HepG2 (cell line): Measurements from ENCODE around the gene CAPN11. TPM values are rescaled to one million over a fixed set of nuclear protein-coding genes. Genes with fewer than 3 reads are reported as not detected.

Experiments
- ATAC-seq: fragments of 200-7000 bp; cut with Tn5 transposase; 3 replicates; pipeline ENCODE4 v1.9.1; 2020; ENCODE audit warnings: mild to moderate bottlenecking, moderate library complexity
- BruUV-seq: library from RNA; stranded (reverse); fragments of 400-500 nt; replicated peaks from 2 replicates; lab custom pipeline; 2021; lab: Mats Ljungman, UMichigan
- CTCF ChIA-PET: fragments of 300-600 bp; formaldehyde crosslinking; extraction: SDS; loops from one replicate; lab custom pipeline; 2021; ENCODE audit warnings: low total read pairs, inconsistent platforms, low intra/inter-chr PET ratio; lab: Yijun Ruan, JAX
- POLR2A ChIA-PET: fragments of 350-600 bp; sonication (Branson Sonifier 250); formaldehyde crosslinking; loops from one replicate; lab custom pipeline; 2020; ENCODE audit warnings: antibody characterized with exemption, inconsistent platforms; lab: Yijun Ruan, JAX
- DNase-seq: peaks from one replicate; pipeline ENCODE4 v3.0.0-alpha.2; 2015; ENCODE audit warnings: low spot score
- FAIRE-seq: peaks from 3 replicates; lab custom pipeline; 2011; peaks lifted over from hg19 to GRCh38; lab: Jason Lieb, UNC
- H2AFZ ChIP-seq: one replicate; pipeline ENCODE4 v1.6.1; 2011; ENCODE audit warnings: low read length, inconsistent platforms
- H3K27ac ChIP-seq: fragments of 300-600 bp; 3 replicates; pipeline ENCODE4 v1.8.0; 2011; ENCODE audit warnings: mixed run types, mild to moderate bottlenecking, mixed read lengths, low read length, inconsistent platforms; ENCODE audit not compliant: insufficient read depth; ENCODE audit errors: extremely low read length
- H3K27me3 ChIP-seq, 2 experiments: fragments of 200-600 bp in 1 of 2; 2 replicates in 1 of 2; 3 replicates in 1 of 2; pipeline versions ENCODE4 v1.6.0 to v1.8.0; 2011; ENCODE audit warnings: low read length in 2 of 2, mild to moderate bottlenecking in 2 of 2, moderate library complexity in 2 of 2, inconsistent platforms in 1 of 2; ENCODE audit not compliant: insufficient read depth in 2 of 2, control insufficient read depth in 1 of 2
- H3K36me3 ChIP-seq, 2 experiments: fragments of 200-600 bp in 1 of 2; replicated peaks in 1 of 2; 2 replicates in 1 of 2; 3 replicates in 1 of 2; pipeline versions ENCODE4 v1.5.1 to v1.8.0; 2011; ENCODE audit warnings: low read length in 2 of 2, inconsistent platforms in 1 of 2; ENCODE audit not compliant: insufficient read depth in 2 of 2, control insufficient read depth in 1 of 2
- H3K4me1 ChIP-seq: 2 replicates; pipeline ENCODE4 v1.5.1; 2012; ENCODE audit warnings: low read length, inconsistent platforms; ENCODE audit not compliant: insufficient read depth
- H3K4me2 ChIP-seq: 2 replicates; pipeline ENCODE4 v1.6.0; 2011; ENCODE audit warnings: low read depth, low read length, inconsistent platforms
- H3K4me3 ChIP-seq, 3 experiments: fragments of 200-600 bp in 1 of 3; sonication (generic), shearing (Covaris generic) in 1 of 3; replicated peaks in 1 of 3; 2 replicates each; pipeline ENCODE4 v1.5.1; 2011 to 2016; ENCODE audit warnings: low read length in 3 of 3, inconsistent platforms in 2 of 3, low read depth in 2 of 3, mild to moderate bottlenecking in 2 of 3, control low read depth in 1 of 3, mixed read lengths in 1 of 3; ENCODE audit not compliant: insufficient read depth in 1 of 3
- H3K79me2 ChIP-seq: one replicate; pipeline ENCODE4 v1.6.1; 2011; ENCODE audit warnings: low read length, inconsistent platforms; ENCODE audit not compliant: insufficient read depth
- H3K9ac ChIP-seq: 2 replicates; pipeline ENCODE4 v1.6.0; 2011; ENCODE audit warnings: mild to moderate bottlenecking, low read depth, low read length, inconsistent platforms; ENCODE audit not compliant: insufficient read depth
- H3K9me3 ChIP-seq: 2 replicates; pipeline ENCODE4 v1.5.1; 2012; ENCODE audit warnings: mild to moderate bottlenecking, low read length
- H4K20me1 ChIP-seq: 2 replicates; pipeline ENCODE4 v1.6.0; 2011; ENCODE audit warnings: inconsistent platforms, mild to moderate bottlenecking, low read length, moderate library complexity; ENCODE audit not compliant: insufficient read depth
- ATF7-NPFF ChIP-seq: sonication (generic); formaldehyde crosslinking; IDR thresholded peaks from 2 replicates; pipeline ENCODE4 v1.8.1; 2023; ENCODE audit warnings: mild to moderate bottlenecking, low read depth, missing genetic modification reagents, moderate library complexity
- JUNB ChIP-seq: sonication (generic); formaldehyde crosslinking; IDR thresholded peaks from 2 replicates; pipeline ENCODE4 v1.8.0; 2022; ENCODE audit warnings: missing genetic modification reagents, mild to moderate bottlenecking, borderline replicate concordance
- KAT2B ChIP-seq: fragments of 150-350 bp; IDR thresholded peaks from 2 replicates; pipeline ENCODE4 v1.6.1; 2014; ENCODE audit warnings: low read depth, low read length, borderline replicate concordance
- MTF2 ChIP-seq: sonication (generic); formaldehyde crosslinking; IDR thresholded peaks from 2 replicates; pipeline ENCODE4 v1.5.0; 2020; ENCODE audit warnings: missing genetic modification reagents, borderline replicate concordance
- RBM39 ChIP-seq: fragments of 200-400 bp; formaldehyde crosslinking; IDR thresholded peaks from one replicate; pipeline ENCODE4 v1.6.1; 2018; ENCODE audit warnings: antibody characterized with exemption, mild to moderate bottlenecking, low read depth, low read length; ENCODE audit not compliant: poor library complexity, severe bottlenecking
- SMC3 ChIP-seq: IDR thresholded peaks from 2 replicates; pipeline ENCODE4 v1.6.1; 2011; ENCODE audit warnings: low read length, improper control_type of control experiment
- STAT5B ChIP-seq: sonication (generic); formaldehyde crosslinking; IDR thresholded peaks from 2 replicates; pipeline ENCODE4 v1.4.0; 2020; ENCODE audit warnings: missing genetic modification reagents
- ZKSCAN8 ChIP-seq: IDR thresholded peaks from 2 replicates; pipeline ENCODE4 v1.6.1; 2016; ENCODE audit warnings: borderline replicate concordance, missing genetic modification reagents, missing compliant biosample characterization
- ZNF17 ChIP-seq: sonication (generic); formaldehyde crosslinking; IDR thresholded peaks from 2 replicates; pipeline ENCODE4 v1.5.0; 2020; ENCODE audit warnings: mild to moderate bottlenecking, missing genetic modification reagents
- ZNF382 ChIP-seq: sonication (generic); formaldehyde crosslinking; IDR thresholded peaks from 2 replicates; pipeline ENCODE4 v1.5.0; 2020; ENCODE audit warnings: missing genetic modification reagents, mild to moderate bottlenecking, borderline replicate concordance
- ZNF547 ChIP-seq: sonication (generic); formaldehyde crosslinking; IDR thresholded peaks from 2 replicates; pipeline ENCODE4 v1.5.1; 2020; ENCODE audit warnings: mild to moderate bottlenecking, missing genetic modification reagents
- ZNF577 ChIP-seq: sonication (generic); formaldehyde crosslinking; IDR thresholded peaks from 2 replicates; pipeline ENCODE4 v1.4.0; 2020; ENCODE audit warnings: mild to moderate bottlenecking, low read depth, missing genetic modification reagents, borderline replicate concordance
- ZNF598 ChIP-seq: sonication (generic); formaldehyde crosslinking; IDR thresholded peaks from 2 replicates; pipeline ENCODE4 v1.5.1; 2020; ENCODE audit warnings: mild to moderate bottlenecking, missing genetic modification reagents, borderline replicate concordance
- ZNF841 ChIP-seq: sonication (generic); formaldehyde crosslinking; IDR thresholded peaks from 2 replicates; pipeline ENCODE4 v1.8.1; 2023; ENCODE audit warnings: missing genetic modification reagents, borderline replicate concordance
- WGBS: methylation state at CpG from one replicate; pipeline ENCODE4 v1.1.6; 2017; ENCODE audit warnings: low lambda C conversion rate; 5-methylcytosine and 5-hydroxymethylcytosine counted together
- in situ Hi-C: cut with HindIII; loops from 2 replicates; pipeline ENCODE4 v1.10.0; 2017; ENCODE audit warnings: low pct_unique_long_range_greater_than_20kb; ENCODE audit not compliant: extremely low pct_ligation_motif_present
- intact Hi-C: fragments of 100-400 bp; cut with micrococcal nuclease; formaldehyde crosslinking; loops from one replicate; pipeline ENCODE4 v1.10.0; 2022; ENCODE audit not compliant: unreplicated experiment
- polyA plus RNA-seq, 8 experiments: library from polyadenylated mRNA; depleted of rRNA in 3 of 8; stranded (reverse) in 7 of 8; unstranded in 1 of 8; fragments of >200 nt; fragmentation: Illumina TruSeq in 4 of 8; extraction: Trizol in 4 of 8; gene quantifications; 2 replicates each; pipeline versions ENCODE4 v1.2.1 to v1.2.3, GENCODE V29; 2011 to 2016; ENCODE audit warnings: low read depth in 4 of 8, missing spikeins in 1 of 8, mixed read lengths in 1 of 8; ENCODE audit not compliant: insufficient read depth in 1 of 8
- total RNA-seq, 5 experiments: library from RNA; depleted of rRNA; stranded (reverse); fragments of >200 nt; fragmentation: Illumina TruSeq; extraction: Trizol; gene quantifications; 2 replicates each; pipeline ENCODE4 v1.2.3, GENCODE V29; 2016; ENCODE audit warnings: low read depth in 1 of 5
- TF ChIP-seq, protein P1 (sequence below): sonication (generic); formaldehyde crosslinking; IDR thresholded peaks from 2 replicates; pipeline ENCODE4 v1.4.0; 2020; ENCODE audit warnings: missing genetic modification reagents
- TF ChIP-seq, protein P2 (sequence below): sonication (generic); formaldehyde crosslinking; IDR thresholded peaks from 2 replicates; pipeline ENCODE4 v1.4.0; 2020; ENCODE audit warnings: missing genetic modification reagents
- TF ChIP-seq, protein P3 (sequence below): sonication (generic); formaldehyde crosslinking; IDR thresholded peaks from 2 replicates; pipeline ENCODE4 v1.4.0; 2020; ENCODE audit warnings: missing genetic modification reagents
- TF ChIP-seq, protein P4 (sequence below): sonication (generic); formaldehyde crosslinking; IDR thresholded peaks from 2 replicates; pipeline ENCODE4 v1.4.0; 2020; ENCODE audit warnings: missing genetic modification reagents

CAPN11 gene
- total and polyA plus RNA-seq, 2 of the 13 experiments (the other 11 are each of a cell fraction or from before 2014, with no cell fraction given), result 0.07 to 0.11 TPM

DNA sequence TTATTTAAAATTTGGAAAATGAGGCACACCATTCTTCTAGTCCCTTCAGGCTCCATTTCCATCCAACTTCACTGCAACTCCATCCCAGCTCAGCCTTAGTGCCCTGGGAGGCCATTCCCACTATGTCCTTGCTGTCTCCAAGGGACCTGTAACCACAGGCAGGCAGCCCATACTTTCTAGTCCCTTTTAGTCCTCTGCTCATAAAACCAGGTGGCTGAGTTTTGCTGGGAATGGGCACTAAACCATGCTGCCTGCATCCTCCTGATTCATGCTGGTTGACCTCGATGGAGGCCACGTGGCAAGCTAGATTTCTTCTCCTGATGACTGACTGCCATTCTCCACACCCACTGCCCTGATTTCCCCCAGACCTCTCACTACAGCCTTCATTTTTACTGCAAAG, 30.6 kb downstream of the CAPN11 start:
- H4K20me1 ChIP-seq, result no peaks in the 10 kb centered on the region
- H3K79me2 ChIP-seq, result no peaks in the 10 kb centered on the region
- H3K4me3 ChIP-seq, result no peak overlapping the region
- no peaks in the 10 kb centered on the region for H3K36me3 ChIP-seq
- WGBS, result 24% methylated on average over 2 of the region's 2 CpGs
- no peak overlapping the region for H3K9ac ChIP-seq
- no peak for ATAC-seq
- DNase-seq, result no peak
- ChIA-PET POLR2A (interaction anchor here (1.1 to 1.5 kb wide), 4 partner anchors 10 to 58 kb away, joined by 3 to 6 read pairs (median 4); partner anchors contain the start of gene HSP90AB1), CTCF (no interaction called here)
- no peak overlapping the region for H2AFZ ChIP-seq
- peaks cover 0 to under 1% of the 10 kb centered on the region in 2 experiments; a peak in 2 of 5 replicates for H3K27me3 ChIP-seq
- no peaks in the 10 kb centered on the region for H3K9me3 ChIP-seq
- no peak overlapping the region; the same call in 1 of the 2 replicates for H3K4me2 ChIP-seq
- peaks cover 63% of the 10 kb centered on the region for H3K4me1 ChIP-seq
- H3K27ac ChIP-seq, result no peak overlapping the region
- no peak for FAIRE-seq
- no TSS peak for BruUV-seq
- in situ Hi-C loops (no loop called here), intact Hi-C loops (no loop called here)
- TF ChIP-seq ZNF577 (CRISPR knock-in tag) (no peak), ZNF17 (CRISPR knock-in tag) (0 out of 2 replicates have a peak, but pooled peaks have one; percentile 11), MTF2 (CRISPR knock-in tag) (no peak), ATF7-NPFF (CRISPR knock-in tag) (no peak), ZNF547 (CRISPR knock-in tag) (0 out of 2 replicates have a peak, but pooled peaks have one; percentile 36), ZKSCAN8 (no peak), JUNB (CRISPR knock-in tag) (no peak), KAT2B (no peak), ZNF598 (CRISPR knock-in tag) (peak; percentile 62; the same call in 1 of the 2 replicates), SMC3 (no peak), STAT5B (CRISPR knock-in tag) (no peak), ZNF841 (CRISPR knock-in tag) (no peak), ZNF382 (CRISPR knock-in tag) (no peak), RBM39 (no peak)
- TF ChIP-seq, protein P1, sequence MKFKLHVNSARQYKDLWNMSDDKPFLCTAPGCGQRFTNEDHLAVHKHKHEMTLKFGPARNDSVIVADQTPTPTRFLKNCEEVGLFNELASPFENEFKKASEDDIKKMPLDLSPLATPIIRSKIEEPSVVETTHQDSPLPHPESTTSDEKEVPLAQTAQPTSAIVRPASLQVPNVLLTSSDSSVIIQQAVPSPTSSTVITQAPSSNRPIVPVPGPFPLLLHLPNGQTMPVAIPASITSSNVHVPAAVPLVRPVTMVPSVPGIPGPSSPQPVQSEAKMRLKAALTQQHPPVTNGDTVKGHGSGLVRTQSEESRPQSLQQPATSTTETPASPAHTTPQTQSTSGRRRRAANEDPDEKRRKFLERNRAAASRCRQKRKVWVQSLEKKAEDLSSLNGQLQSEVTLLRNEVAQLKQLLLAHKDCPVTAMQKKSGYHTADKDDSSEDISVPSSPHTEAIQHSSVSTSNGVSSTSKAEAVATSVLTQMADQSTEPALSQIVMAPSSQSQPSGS (CRISPR knock-in tag), result no peak
- TF ChIP-seq, protein P2, sequence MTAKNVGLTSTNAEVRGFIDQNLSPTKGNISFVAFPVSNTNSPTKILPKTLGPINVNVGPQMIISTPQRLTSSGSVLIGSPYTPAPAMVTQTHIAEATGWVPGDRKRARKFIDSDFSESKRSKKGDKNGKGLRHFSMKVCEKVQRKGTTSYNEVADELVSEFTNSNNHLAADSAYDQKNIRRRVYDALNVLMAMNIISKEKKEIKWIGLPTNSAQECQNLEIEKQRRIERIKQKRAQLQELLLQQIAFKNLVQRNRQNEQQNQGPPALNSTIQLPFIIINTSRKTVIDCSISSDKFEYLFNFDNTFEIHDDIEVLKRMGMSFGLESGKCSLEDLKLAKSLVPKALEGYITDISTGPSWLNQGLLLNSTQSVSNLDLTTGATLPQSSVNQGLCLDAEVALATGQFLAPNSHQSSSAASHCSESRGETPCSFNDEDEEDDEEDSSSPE (CRISPR knock-in tag), result no peak
- TF ChIP-seq, protein P3, sequence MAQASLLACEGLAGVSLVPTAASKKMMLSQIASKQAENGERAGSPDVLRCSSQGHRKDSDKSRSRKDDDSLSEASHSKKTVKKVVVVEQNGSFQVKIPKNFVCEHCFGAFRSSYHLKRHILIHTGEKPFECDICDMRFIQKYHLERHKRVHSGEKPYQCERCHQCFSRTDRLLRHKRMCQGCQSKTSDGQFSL, result no peak
- TF ChIP-seq, protein P4, sequence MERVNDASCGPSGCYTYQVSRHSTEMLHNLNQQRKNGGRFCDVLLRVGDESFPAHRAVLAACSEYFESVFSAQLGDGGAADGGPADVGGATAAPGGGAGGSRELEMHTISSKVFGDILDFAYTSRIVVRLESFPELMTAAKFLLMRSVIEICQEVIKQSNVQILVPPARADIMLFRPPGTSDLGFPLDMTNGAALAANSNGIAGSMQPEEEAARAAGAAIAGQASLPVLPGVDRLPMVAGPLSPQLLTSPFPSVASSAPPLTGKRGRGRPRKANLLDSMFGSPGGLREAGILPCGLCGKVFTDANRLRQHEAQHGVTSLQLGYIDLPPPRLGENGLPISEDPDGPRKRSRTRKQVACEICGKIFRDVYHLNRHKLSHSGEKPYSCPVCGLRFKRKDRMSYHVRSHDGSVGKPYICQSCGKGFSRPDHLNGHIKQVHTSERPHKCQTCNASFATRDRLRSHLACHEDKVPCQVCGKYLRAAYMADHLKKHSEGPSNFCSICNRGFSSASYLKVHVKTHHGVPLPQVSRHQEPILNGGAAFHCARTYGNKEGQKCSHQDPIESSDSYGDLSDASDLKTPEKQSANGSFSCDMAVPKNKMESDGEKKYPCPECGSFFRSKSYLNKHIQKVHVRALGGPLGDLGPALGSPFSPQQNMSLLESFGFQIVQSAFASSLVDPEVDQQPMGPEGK (CRISPR knock-in tag), result no peak
